ENCODE measurements around the gene KMT2B. TPM values are rescaled to one million over a fixed set of nuclear protein-coding genes. Genes with fewer than 3 reads are reported as not detected.

Gene KMT2B
- total and polyA plus RNA-seq, 4 donors, result 21.7 to 41.0 (median 27.5) TPM

GRCh38 chr19:35720163-35720524, 2.3 kb downstream of the KMT2B start:
- no peak for ATAC-seq (ENCODE audit: insufficient read depth, low FRiP score)
- Histone ChIP-seq H3K9me3 (ENCODE audit: control insufficient read depth in 4 of 4, insufficient read depth in 3 of 4, low read length in 3 of 4) (peaks cover 0 to 1% (median 0%) of the 10 kb centered on the region in 4 donors), H3K4me3 (no peak overlapping the region), H3K27ac (ENCODE audit: low read depth in 1 of 2, low read length in 1 of 2) (no peak overlapping the region), H3K27me3 (ENCODE audit: control insufficient read depth in 3 of 3, insufficient read depth in 3 of 3, low read length in 2 of 3) (no peaks in the 10 kb centered on the region), H3K4me1 (ENCODE audit: control insufficient read depth in 5 of 5, insufficient read depth in 5 of 5, low read length in 5 of 5) (peaks cover 0 to 23% (median 15%) of the 10 kb centered on the region in 5 donors), H3K36me3 (ENCODE audit: control insufficient read depth in 4 of 4, insufficient read depth in 4 of 4, low read length in 4 of 4) (peaks cover 9 to 47% (median 25%) of the 10 kb centered on the region in 4 donors), H3K9ac (ENCODE audit: insufficient read depth in 1 of 2, low read length in 2 of 2) (no peak overlapping the region)
- no peak for TF ChIP-seq CTCF (IDR thresholded peaks at IDR 0.05; ENCODE audit: control extremely low read depth, extremely low read depth)
- DNase-seq, result no peak
- WGBS, 2 donors, result 93% methylated on average over 9 of the region's 9 CpGs

- DNase-seq, result no peak
- Histone ChIP-seq H3K27me3 (ENCODE audit: control insufficient read depth in 3 of 3, insufficient read depth in 3 of 3, low read length in 2 of 3) (no peaks in the 10 kb centered on the region), H3K4me3 (no peak overlapping the region), H3K9ac (ENCODE audit: insufficient read depth in 1 of 2, low read length in 2 of 2) (no peak overlapping the region), H3K9me3 (ENCODE audit: control insufficient read depth in 4 of 4, insufficient read depth in 3 of 4, low read length in 3 of 4) (peaks cover 0 to 1% (median 0%) of the 10 kb centered on the region in 4 donors), H3K27ac (ENCODE audit: low read depth in 1 of 2, low read length in 1 of 2) (no peak overlapping the region), H3K36me3 (ENCODE audit: control insufficient read depth in 4 of 4, insufficient read depth in 4 of 4, low read length in 4 of 4) (peaks cover 9 to 52% (median 27%) of the 10 kb centered on the region in 4 donors), H3K4me1 (ENCODE audit: control insufficient read depth in 5 of 5, insufficient read depth in 5 of 5, low read length in 5 of 5) (peaks cover 0 to 20% (median 14%) of the 10 kb centered on the region in 5 donors)
- 90 to 96% methylated on average over 16 to 17 of the region's 17 CpGs for WGBS, 2 donors
- TF ChIP-seq CTCF (IDR thresholded peaks at IDR 0.05; ENCODE audit: control extremely low read depth, extremely low read depth), result no peak
- no peak for ATAC-seq (ENCODE audit: insufficient read depth, low FRiP score)
These were observed 2.8 kb downstream of the KMT2B start for GRCh38 chr19:35720648-35721047.

DNA sequence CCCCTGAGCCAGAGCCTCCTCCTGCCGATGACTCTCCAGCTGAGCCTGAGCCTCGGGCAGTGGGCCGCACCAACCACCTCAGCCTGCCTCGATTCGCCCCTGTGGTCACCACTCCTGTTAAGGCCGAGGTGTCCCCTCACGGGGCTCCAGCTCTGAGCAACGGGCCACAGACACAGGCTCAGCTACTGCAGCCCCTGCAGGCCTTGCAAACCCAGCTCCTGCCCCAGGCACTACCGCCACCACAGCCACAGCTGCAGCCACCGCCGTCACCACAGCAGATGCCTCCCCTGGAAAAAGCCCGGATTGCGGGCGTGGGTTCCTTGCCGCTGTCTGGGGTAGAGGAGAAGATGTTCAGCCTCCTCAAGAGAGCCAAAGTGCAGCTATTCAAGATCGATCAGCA, 3.6 kb downstream of the KMT2B start:
- Histone ChIP-seq H3K9me3 (ENCODE audit: control insufficient read depth in 4 of 4, insufficient read depth in 3 of 4, low read length in 3 of 4) (peaks cover 0 to 1% (median 0%) of the 10 kb centered on the region in 4 donors), H3K27ac (ENCODE audit: low read depth in 1 of 2, low read length in 1 of 2) (no peak overlapping the region), H3K9ac (ENCODE audit: insufficient read depth in 1 of 2, low read length in 2 of 2) (no peak overlapping the region), H3K27me3 (ENCODE audit: control insufficient read depth in 3 of 3, insufficient read depth in 3 of 3, low read length in 2 of 3) (no peaks in the 10 kb centered on the region), H3K36me3 (ENCODE audit: control insufficient read depth in 4 of 4, insufficient read depth in 4 of 4, low read length in 4 of 4) (peaks cover 9 to 59% (median 32%) of the 10 kb centered on the region in 4 donors), H3K4me1 (ENCODE audit: control insufficient read depth in 5 of 5, insufficient read depth in 5 of 5, low read length in 5 of 5) (peaks cover 0 to 13% (median 8%) of the 10 kb centered on the region in 5 donors), H3K4me3 (no peak overlapping the region)
- ATAC-seq (ENCODE audit: insufficient read depth, low FRiP score) (no peak), DNase-seq (no peak)
- no peak for TF ChIP-seq CTCF (IDR thresholded peaks at IDR 0.05; ENCODE audit: control extremely low read depth, extremely low read depth)
- 93 to 95% methylated on average over 15 to 16 of the region's 16 CpGs for WGBS, 2 donors

DNA sequence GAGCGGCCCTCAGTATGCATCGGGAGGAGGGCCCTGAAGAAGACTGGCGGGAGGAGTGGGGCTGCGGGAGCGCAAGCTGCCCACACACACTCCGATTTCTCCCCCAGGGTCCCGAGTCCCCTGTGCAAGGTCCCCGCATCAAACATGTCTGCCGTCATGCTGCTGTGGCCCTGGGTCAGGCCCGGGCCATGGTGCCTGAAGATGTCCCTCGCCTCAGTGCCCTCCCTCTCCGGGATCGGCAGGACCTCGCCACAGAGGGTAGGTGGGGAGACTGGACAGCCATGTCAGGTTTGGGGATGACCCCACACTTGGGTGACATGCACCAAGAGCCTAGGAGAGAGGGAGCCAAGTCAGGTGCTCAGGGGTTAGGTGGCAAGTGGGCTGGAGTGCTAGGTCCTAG, 4.7 kb downstream of the KMT2B start:
- H3K27me3 ChIP-seq (ENCODE audit: control insufficient read depth in 3 of 3, insufficient read depth in 3 of 3, low read length in 2 of 3), result no peaks in the 10 kb centered on the region
- ATAC-seq (ENCODE audit: insufficient read depth, low FRiP score) (no peak), DNase-seq (no peak)
- no peak overlapping the region for H3K9ac ChIP-seq (ENCODE audit: insufficient read depth in 1 of 2, low read length in 2 of 2)
- 94 to 99% methylated on average over 14 of the region's 14 CpGs for WGBS, 2 donors
- peaks cover 0 to 10% (median 8%) of the 10 kb centered on the region in 5 donors for H3K4me1 ChIP-seq (ENCODE audit: control insufficient read depth in 5 of 5, insufficient read depth in 5 of 5, low read length in 5 of 5)
- H3K9me3 ChIP-seq (ENCODE audit: control insufficient read depth in 4 of 4, insufficient read depth in 3 of 4, low read length in 3 of 4), result no peaks in the 10 kb centered on the region
- H3K36me3 ChIP-seq (ENCODE audit: control insufficient read depth in 4 of 4, insufficient read depth in 4 of 4, low read length in 4 of 4), result peaks cover 9 to 68% (median 36%) of the 10 kb centered on the region in 4 donors
- no peak for TF ChIP-seq CTCF (IDR thresholded peaks at IDR 0.05; ENCODE audit: control extremely low read depth, extremely low read depth)
- no peak overlapping the region for H3K27ac ChIP-seq (ENCODE audit: low read depth in 1 of 2, low read length in 1 of 2)
- H3K4me3 ChIP-seq, result no peak overlapping the region
